ENCODE data around the gene BRD9. TPM values are rescaled to one million over a fixed set of nuclear protein-coding genes. Genes with fewer than 3 reads are reported as not detected.

Gene BRD9
- total RNA-seq, 6 donors from 2014 or later = 37.5 to 160 (median 42.3) TPM

DNA sequence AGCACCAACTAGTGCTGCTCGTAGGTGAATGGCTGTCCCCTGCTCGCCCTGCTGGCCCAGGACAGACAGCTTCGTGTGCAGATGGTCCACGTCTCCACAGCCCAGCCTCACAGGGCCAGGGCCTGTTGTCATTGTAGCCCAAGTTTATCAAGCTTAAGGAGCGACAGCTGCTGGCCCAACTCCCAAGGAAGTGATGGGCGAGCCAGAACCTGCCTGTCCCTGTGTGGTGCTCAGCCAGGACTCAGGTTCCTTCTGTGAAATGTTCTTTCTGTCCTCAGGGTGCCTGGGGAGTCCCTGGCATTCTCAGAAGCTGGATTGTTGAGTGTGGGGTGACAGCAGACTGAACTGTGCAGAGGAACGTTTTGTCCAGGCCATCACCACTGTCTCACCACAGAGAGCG lies 16.5 kb upstream of the BRD9 start:
- Histone ChIP-seq H3K27me3 (no peaks in the 10 kb centered on the region), H3K36me3 (no peaks in the 10 kb centered on the region), H3K27ac (no peak overlapping the region), H3K9me3 (no peaks in the 10 kb centered on the region), H3K4me3 (no peak overlapping the region), H3K4me1 (no peaks in the 10 kb centered on the region)
- 91 to 93% methylated on average over 5 to 7 of the region's 8 CpGs for WGBS, 2 donors
- TF ChIP-seq, protein P1, sequence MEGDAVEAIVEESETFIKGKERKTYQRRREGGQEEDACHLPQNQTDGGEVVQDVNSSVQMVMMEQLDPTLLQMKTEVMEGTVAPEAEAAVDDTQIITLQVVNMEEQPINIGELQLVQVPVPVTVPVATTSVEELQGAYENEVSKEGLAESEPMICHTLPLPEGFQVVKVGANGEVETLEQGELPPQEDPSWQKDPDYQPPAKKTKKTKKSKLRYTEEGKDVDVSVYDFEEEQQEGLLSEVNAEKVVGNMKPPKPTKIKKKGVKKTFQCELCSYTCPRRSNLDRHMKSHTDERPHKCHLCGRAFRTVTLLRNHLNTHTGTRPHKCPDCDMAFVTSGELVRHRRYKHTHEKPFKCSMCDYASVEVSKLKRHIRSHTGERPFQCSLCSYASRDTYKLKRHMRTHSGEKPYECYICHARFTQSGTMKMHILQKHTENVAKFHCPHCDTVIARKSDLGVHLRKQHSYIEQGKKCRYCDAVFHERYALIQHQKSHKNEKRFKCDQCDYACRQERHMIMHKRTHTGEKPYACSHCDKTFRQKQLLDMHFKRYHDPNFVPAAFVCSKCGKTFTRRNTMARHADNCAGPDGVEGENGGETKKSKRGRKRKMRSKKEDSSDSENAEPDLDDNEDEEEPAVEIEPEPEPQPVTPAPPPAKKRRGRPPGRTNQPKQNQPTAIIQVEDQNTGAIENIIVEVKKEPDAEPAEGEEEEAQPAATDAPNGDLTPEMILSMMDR (IDR thresholded peaks at IDR 0.05) = no peak
- no peak for TF ChIP-seq POLR2A (IDR thresholded peaks at IDR 0.05)
- TF ChIP-seq POLR2AphosphoS5 (IDR thresholded peaks at IDR 0.05) = no peak
- no peak for TF ChIP-seq EP300 (IDR thresholded peaks at IDR 0.05)
- ATAC-seq (ENCODE audit: low FRiP score in 2 of 2) = no peak
- no peak for DNase-seq

DNA sequence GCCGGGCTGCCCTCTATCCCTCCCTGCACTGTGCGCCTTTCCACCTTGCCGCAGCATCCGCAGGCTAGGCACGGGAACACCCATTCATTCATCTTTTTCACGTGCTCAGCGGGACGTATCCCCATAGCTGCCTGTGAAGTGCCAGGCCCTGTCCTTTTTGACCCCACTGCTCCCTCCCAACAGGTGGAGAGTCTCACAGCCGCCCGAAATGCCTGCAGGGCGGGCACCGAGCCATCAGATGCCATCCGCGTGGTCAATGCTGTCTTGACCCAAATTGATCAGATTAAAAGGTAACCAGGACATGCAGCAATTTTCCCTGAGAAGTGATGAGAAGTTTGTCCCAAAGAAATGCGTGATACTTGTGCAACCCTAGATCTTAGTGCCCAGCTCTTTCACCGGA lies 15.6 kb upstream of the BRD9 start:
- 95 to 96% methylated on average over 16 of the region's 16 CpGs for WGBS, 2 donors
- Histone ChIP-seq H3K9me3 (no peaks in the 10 kb centered on the region), H3K4me1 (no peaks in the 10 kb centered on the region), H3K27ac (no peak overlapping the region), H3K36me3 (no peaks in the 10 kb centered on the region), H3K4me3 (no peak overlapping the region), H3K27me3 (no peaks in the 10 kb centered on the region)
- ATAC-seq (ENCODE audit: low FRiP score in 2 of 2) (no peak), DNase-seq (peak in 1 of 2 donors; percentile 36)
- no peak for TF ChIP-seq POLR2A (IDR thresholded peaks at IDR 0.05)
- TF ChIP-seq, protein P1 (IDR thresholded peaks at IDR 0.05) = no peak
- TF ChIP-seq EP300 (IDR thresholded peaks at IDR 0.05) = no peak
- TF ChIP-seq POLR2AphosphoS5 (IDR thresholded peaks at IDR 0.05) = no peak

DNA sequence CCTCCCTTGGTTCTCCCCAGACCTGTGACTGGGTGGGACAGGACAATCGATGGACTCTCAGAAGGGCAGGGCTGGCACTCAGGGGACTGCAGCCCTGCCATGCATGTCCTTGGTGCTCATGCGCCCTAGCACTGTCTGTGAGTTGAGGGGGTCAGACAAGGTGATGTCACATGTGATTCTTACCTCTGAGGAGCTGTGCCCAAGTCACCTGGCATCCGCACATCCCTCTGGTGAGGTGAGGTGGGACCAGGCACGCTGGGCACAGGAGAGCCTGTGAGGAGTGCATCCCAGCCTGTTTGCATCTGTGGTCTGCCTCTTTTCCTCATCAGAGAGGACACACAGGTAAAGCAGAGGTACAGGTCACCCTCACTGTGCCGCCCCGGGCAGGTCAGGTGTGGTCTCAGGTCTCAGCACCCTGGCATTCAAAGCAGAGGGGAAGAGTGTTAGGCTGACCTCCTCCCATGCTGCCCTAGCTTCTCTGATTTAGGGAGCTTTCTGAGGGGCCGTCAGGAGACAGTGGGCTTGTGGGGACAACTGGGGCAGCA lies 14.8 kb upstream of the BRD9 start:
- WGBS, 2 donors = 91 to 100% methylated on average over 1 to 7 of the region's 7 CpGs
- ATAC-seq (ENCODE audit: low FRiP score in 2 of 2) (peak in 1 of 2 donors; percentile 25), DNase-seq (no peak)
- Histone ChIP-seq H3K9me3 (no peaks in the 10 kb centered on the region), H3K4me3 (no peak overlapping the region), H3K27ac (no peak overlapping the region), H3K4me1 (peaks cover 0 to 7% (median 6%) of the 10 kb centered on the region in 4 donors), H3K27me3 (no peaks in the 10 kb centered on the region), H3K36me3 (no peaks in the 10 kb centered on the region)
- TF ChIP-seq POLR2A (IDR thresholded peaks at IDR 0.05) (no peak), POLR2AphosphoS5 (IDR thresholded peaks at IDR 0.05) (no peak), EP300 (IDR thresholded peaks at IDR 0.05) (no peak)
- TF ChIP-seq, protein P1 (IDR thresholded peaks at IDR 0.05) = no peak

DNA sequence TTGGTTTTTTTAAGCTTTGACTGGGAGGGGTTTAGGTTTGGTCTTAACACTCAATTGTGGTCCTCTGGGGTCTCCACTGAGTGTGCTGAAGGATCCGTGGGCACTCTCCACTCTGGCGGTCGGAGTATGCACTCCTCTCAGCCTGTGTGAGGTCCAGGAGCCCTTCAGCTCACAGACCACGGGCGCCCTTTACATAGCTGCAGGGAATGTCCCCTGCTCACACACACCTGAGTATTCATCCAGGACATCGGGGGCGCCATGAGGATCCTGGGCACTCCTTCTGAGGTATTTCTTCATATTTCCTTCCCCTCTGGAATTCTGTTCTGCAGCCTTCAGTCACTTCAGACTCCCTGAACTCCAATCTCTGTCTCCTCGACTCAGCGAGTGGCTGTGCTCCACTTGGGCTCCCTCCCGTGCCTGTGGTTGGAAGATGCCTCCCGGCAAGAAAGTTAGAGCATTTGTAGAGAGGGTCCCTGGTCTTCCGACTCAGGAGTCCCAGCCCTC lies 12.6 kb upstream of the BRD9 start:
- Histone ChIP-seq H3K27ac (no peak overlapping the region), H3K4me3 (no peak overlapping the region), H3K27me3 (no peaks in the 10 kb centered on the region), H3K36me3 (no peaks in the 10 kb centered on the region), H3K9me3 (no peaks in the 10 kb centered on the region), H3K4me1 (peaks cover 0 to 8% (median 7%) of the 10 kb centered on the region in 4 donors)
- 91 to 94% methylated on average over 8 to 12 of the region's 12 CpGs for WGBS, 2 donors
- TF ChIP-seq POLR2AphosphoS5 (IDR thresholded peaks at IDR 0.05) = no peak
- TF ChIP-seq EP300 (IDR thresholded peaks at IDR 0.05) = no peak
- TF ChIP-seq, protein P1 (IDR thresholded peaks at IDR 0.05) = no peak
- no peak for TF ChIP-seq POLR2A (IDR thresholded peaks at IDR 0.05)
- DNase-seq (no peak), ATAC-seq (ENCODE audit: low FRiP score in 2 of 2) (no peak)

DNA sequence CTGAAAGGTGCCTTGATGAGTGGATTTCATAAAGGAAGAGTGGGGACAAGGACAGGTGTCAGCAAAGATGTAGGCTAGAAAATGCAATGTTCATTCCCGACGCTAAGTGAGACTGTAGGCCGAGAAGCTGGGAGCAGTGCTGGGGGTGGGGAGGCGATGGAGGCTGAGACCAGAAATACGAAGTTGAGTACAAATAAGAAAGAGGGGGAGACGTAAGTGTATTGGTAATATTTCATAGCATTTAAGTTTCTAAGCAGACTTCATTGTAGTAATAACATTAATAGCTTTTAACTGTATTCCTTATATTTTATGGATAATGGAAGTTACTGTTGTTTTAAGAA lies 11.1 kb upstream of the BRD9 start:
- 93 to 94% methylated on average over 6 of the region's 6 CpGs for WGBS, 2 donors
- TF ChIP-seq, protein P1 (IDR thresholded peaks at IDR 0.05) = no peak
- TF ChIP-seq POLR2AphosphoS5 (IDR thresholded peaks at IDR 0.05) = no peak
- TF ChIP-seq EP300 (IDR thresholded peaks at IDR 0.05) = no peak
- TF ChIP-seq POLR2A (IDR thresholded peaks at IDR 0.05) = no peak
- no peak for DNase-seq

More for the DNA sequence above, 11.1 kb upstream of the BRD9 start:
- ATAC-seq (ENCODE audit: low FRiP score in 2 of 2) = no peak
- H3K27me3 ChIP-seq = no peaks in the 10 kb centered on the region
- H3K4me3 ChIP-seq = no peak overlapping the region
- no peak overlapping the region for H3K27ac ChIP-seq
- no peaks in the 10 kb centered on the region for H3K36me3 ChIP-seq
- no peaks in the 10 kb centered on the region for H3K9me3 ChIP-seq
- peaks cover 0 to 8% (median 7%) of the 10 kb centered on the region in 4 donors for H3K4me1 ChIP-seq
